ENCODE results near the gene DUXB.

DUXB gene

DNA sequence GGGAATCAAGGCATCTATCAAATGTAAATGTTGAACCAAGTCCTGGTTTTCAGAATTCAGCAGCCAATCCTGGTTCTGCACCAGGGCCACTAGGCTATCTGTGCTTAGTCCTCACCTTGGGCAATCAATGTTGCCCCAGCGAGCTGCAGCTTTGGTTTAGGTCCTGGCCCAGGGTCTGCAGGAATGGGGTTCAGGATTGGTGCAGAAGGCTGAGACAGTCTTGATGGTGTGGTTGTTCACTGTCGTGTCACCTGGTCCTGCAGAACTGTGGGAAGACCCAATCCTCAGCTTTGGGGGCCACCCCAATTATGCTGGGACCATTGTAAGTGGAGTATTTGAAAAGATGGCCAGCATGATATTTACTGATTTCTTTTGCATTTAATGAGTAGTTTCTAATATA lies 43.1 kb downstream of the DUXB start:
- Histone ChIP-seq H3K36me3 (ENCODE audit: insufficient read depth) (peaks cover 11% of the 10 kb centered on the region; the same call in 1 of the 2 replicates), H3K27me3 (ENCODE audit: insufficient read depth, low read depth) (no peaks in the 10 kb centered on the region), H4K20me1 (ENCODE audit: insufficient read depth) (0 out of 2 replicates have a peak, but pooled peaks cover under 1% of the 10 kb centered on the region), H3K9ac (no peak overlapping the region), H3K4me3 (IDR thresholded peaks at IDR 0.05; ENCODE audit: insufficient read depth, low read depth, low read length) (no peak overlapping the region), H3K79me2 (ENCODE audit: insufficient read depth, low read depth) (peaks cover 12% of the 10 kb centered on the region), H3K4me1 (ENCODE audit: low read depth, poor library complexity, severe bottlenecking) (peaks cover 5% of the 10 kb centered on the region), H3K4me2 (no peak overlapping the region), H3K27ac (no peak overlapping the region), H2AFZ (ENCODE audit: low read depth) (no peak overlapping the region)
- TF ChIP-seq, protein P1, sequence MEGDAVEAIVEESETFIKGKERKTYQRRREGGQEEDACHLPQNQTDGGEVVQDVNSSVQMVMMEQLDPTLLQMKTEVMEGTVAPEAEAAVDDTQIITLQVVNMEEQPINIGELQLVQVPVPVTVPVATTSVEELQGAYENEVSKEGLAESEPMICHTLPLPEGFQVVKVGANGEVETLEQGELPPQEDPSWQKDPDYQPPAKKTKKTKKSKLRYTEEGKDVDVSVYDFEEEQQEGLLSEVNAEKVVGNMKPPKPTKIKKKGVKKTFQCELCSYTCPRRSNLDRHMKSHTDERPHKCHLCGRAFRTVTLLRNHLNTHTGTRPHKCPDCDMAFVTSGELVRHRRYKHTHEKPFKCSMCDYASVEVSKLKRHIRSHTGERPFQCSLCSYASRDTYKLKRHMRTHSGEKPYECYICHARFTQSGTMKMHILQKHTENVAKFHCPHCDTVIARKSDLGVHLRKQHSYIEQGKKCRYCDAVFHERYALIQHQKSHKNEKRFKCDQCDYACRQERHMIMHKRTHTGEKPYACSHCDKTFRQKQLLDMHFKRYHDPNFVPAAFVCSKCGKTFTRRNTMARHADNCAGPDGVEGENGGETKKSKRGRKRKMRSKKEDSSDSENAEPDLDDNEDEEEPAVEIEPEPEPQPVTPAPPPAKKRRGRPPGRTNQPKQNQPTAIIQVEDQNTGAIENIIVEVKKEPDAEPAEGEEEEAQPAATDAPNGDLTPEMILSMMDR (conservative IDR thresholded peaks at IDR 0.05; ENCODE audit: low read depth, low read length), result no peak

DNA sequence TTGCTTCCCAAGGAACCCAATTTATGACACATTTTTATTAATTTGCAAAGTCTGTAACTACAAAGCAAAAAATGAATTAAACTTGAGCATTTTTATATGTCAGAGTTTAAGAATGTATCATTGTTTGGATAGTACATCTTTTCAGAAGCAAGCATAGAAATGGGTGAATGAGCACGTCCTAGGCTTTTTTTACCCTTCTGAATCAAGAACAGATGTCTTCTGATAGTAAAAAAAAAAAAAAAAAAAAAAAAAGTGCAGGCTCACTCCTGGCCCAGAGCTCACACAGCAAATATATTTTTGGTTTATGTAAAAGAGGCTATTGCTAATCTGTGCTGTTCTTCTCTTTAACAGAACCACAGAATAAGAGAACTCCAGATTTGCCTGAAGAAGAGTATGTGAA lies 47.3 kb downstream of the DUXB start:
- Histone ChIP-seq H3K4me2 (no peak overlapping the region), H3K4me1 (ENCODE audit: low read depth, poor library complexity, severe bottlenecking) (peaks cover 42% of the 10 kb centered on the region), H2AFZ (ENCODE audit: low read depth) (no peak overlapping the region), H3K9ac (no peak overlapping the region), H3K27me3 (ENCODE audit: insufficient read depth, low read depth) (no peaks in the 10 kb centered on the region), H3K4me3 (IDR thresholded peaks at IDR 0.05; ENCODE audit: insufficient read depth, low read depth, low read length) (no peak overlapping the region), H4K20me1 (ENCODE audit: insufficient read depth) (peaks cover 17% of the 10 kb centered on the region; the same call in 1 of the 2 replicates), H3K79me2 (ENCODE audit: insufficient read depth, low read depth) (peaks cover 55% of the 10 kb centered on the region), H3K36me3 (ENCODE audit: insufficient read depth) (peaks cover 11% of the 10 kb centered on the region; the same call in 1 of the 2 replicates), H3K27ac (no peak overlapping the region)
- TF ChIP-seq, protein P1 (conservative IDR thresholded peaks at IDR 0.05; ENCODE audit: low read depth, low read length), result no peak

DNA sequence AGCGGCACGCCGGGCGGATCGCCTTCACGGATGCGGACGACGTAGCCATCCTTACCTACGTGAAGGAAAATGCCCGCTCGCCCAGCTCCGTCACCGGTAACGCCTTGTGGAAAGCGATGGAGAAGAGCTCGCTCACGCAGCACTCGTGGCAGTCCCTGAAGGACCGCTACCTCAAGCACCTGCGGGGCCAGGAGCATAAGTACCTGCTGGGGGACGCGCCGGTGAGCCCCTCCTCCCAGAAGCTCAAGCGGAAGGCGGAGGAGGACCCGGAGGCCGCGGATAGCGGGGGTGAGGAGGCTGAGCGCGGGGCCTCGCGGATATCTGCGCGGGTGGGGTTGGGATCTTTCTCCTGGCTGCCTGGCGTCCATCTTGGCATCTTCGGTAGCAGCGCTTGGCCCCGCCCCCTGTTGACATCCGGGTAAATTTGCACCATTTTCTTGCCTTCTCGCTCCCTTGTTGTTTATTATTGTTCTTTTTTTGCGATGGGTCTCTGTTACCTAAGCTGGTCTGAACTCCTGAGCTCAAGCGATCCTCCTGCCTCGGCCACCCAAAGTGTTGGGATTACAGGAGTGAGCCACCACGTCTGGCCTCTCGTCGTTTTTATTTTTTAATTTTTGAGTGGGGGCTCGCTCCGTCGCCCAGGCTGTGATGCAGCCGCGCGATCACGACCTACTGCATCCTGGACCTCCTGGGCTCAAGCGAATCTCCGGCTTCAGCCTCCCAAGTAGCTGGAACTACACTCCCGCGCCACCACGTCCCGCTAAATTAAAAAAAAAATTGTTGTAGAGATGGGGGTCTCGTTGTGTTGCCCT lies 52.8 kb downstream of the DUXB start:
- Histone ChIP-seq H2AFZ (ENCODE audit: low read depth) (peak overlapping the region; percentile 59), H3K4me1 (ENCODE audit: low read depth, poor library complexity, severe bottlenecking) (peaks cover 61% of the 10 kb centered on the region), H3K36me3 (ENCODE audit: insufficient read depth) (peaks cover 3% of the 10 kb centered on the region; the same call in 1 of the 2 replicates), H3K4me3 (IDR thresholded peaks at IDR 0.05; ENCODE audit: insufficient read depth, low read depth, low read length) (peak overlapping the region; percentile 4), H3K4me2 (peak overlapping the region; percentile 98), H3K27ac (peak overlapping the region; percentile 77), H4K20me1 (ENCODE audit: insufficient read depth) (peaks cover 17% of the 10 kb centered on the region; the same call in 1 of the 2 replicates), H3K79me2 (ENCODE audit: insufficient read depth, low read depth) (peaks cover 95% of the 10 kb centered on the region), H3K27me3 (ENCODE audit: insufficient read depth, low read depth) (no peaks in the 10 kb centered on the region), H3K9ac (peak overlapping the region; percentile 91)
- TF ChIP-seq, protein P1 (conservative IDR thresholded peaks at IDR 0.05; ENCODE audit: low read depth, low read length), result 0 out of 2 replicates have a peak, but pooled peaks have one; percentile 8

DNA sequence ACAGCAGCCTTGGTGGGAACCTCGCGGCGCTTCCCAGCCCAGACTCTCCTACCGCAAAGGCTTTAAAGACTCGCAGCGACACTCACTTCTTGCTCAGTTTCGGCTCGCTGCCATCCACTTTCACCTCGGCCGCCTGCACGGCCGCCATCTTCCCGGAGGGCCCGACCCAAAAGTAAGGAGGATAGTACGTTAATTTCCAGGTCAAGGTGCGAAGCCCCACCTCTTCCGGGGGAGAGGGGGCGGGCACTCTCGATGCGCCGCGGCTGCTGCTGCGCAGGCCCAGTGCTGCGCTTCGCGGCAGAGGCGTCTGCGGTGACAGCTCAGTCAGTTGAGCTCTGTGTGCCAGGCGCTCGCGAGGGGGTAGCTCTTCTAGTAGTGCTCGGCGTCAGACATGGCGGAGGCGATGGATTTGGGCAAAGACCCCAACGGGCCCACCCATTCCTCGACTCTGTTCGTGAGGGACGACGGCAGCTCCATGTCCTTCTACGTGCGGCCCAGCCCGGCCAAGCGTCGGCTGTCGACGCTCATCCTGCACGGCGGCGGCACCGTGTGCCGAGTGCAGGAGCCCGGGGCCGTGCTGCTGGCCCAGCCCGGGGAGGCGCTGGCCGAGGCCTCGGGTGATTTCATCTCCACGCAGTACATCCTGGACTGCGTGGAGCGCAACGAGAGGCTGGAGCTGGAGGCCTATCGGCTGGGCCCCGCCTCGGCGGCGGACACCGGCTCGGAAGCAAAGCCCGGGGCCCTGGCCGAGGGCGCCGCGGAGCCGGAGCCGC lies 53.6 kb downstream of the DUXB start, which contains the start of the genes KARS1 and TERF2IP:
KARS1 (minus strand) TSS at position 174 of the 773 bp plus-strand sequence; CDS start at position 148, 26 bp downstream.
TERF2IP (plus strand) TSS at position 282 of the 773 bp plus-strand sequence; CDS start at position 392, 110 bp downstream.
- H3K4me1 ChIP-seq (ENCODE audit: low read depth, poor library complexity, severe bottlenecking), result peaks cover 53% of the 10 kb centered on the region
- peak within 1 kb of the TSS; percentile 91 for H3K9ac ChIP-seq
- peaks cover 3% of the 10 kb centered on the region; the same call in 1 of the 2 replicates for H3K36me3 ChIP-seq (ENCODE audit: insufficient read depth)
- peaks cover 95% of the 10 kb centered on the region for H3K79me2 ChIP-seq (ENCODE audit: insufficient read depth, low read depth)
- H3K27me3 ChIP-seq (ENCODE audit: insufficient read depth, low read depth), result no peaks in the 10 kb centered on the region
- peak within 1 kb of the TSS; percentile 59 for H2AFZ ChIP-seq (ENCODE audit: low read depth)
- peak within 1 kb of the TSS; percentile 4 for H3K4me3 ChIP-seq (IDR thresholded peaks at IDR 0.05; ENCODE audit: insufficient read depth, low read depth, low read length)
- peaks cover 13% of the 10 kb centered on the region; the same call in 1 of the 2 replicates for H4K20me1 ChIP-seq (ENCODE audit: insufficient read depth)
- H3K4me2 ChIP-seq, result peak within 1 kb of the TSS; percentile 98
- H3K27ac ChIP-seq, result peak within 1 kb of the TSS; percentile 77
- TF ChIP-seq, protein P1 (conservative IDR thresholded peaks at IDR 0.05; ENCODE audit: low read depth, low read length), result no peak
